GM19455 (cell line): ENCODE measurements around the gene CCDC60.

Source experiments
- ATAC-seq: cut with Tn5 transposase; IDR thresholded peaks from one replicate; pipeline ENCODE4 v1.9.1; 2021; ENCODE audit not compliant: unreplicated experiment

CCDC60 gene

GRCh38 chr12:119383206-119383605, 48.7 kb downstream of the CCDC60 start:
- no peak for ATAC-seq

GRCh38 chr12:119384340-119384739, 49.8 kb downstream of the CCDC60 start:
- ATAC-seq: no peak

GRCh38 chr12:119385659-119386058, 51.1 kb downstream of the CCDC60 start:
- no peak for ATAC-seq

GRCh38 chr12:119389687-119390086, 55.2 kb downstream of the CCDC60 start:
- ATAC-seq: no peak

- no peak for ATAC-seq
These were observed 57.1 kb downstream of the CCDC60 start for GRCh38 chr12:119391673-119392072.

- ATAC-seq: no peak
These were observed 59.1 kb downstream of the CCDC60 start for GRCh38 chr12:119393677-119394076.

GRCh38 chr12:119397540-119397939, 63.0 kb downstream of the CCDC60 start:
- no peak for ATAC-seq

GRCh38 chr12:119398190-119398589, 63.7 kb downstream of the CCDC60 start:
- ATAC-seq: no peak

- no peak for ATAC-seq
These were observed 64.8 kb downstream of the CCDC60 start for GRCh38 chr12:119399301-119399700.

- no peak for ATAC-seq
These were observed 71.8 kb downstream of the CCDC60 start for GRCh38 chr12:119406308-119406707.

- ATAC-seq: no peak
These were observed 72.3 kb downstream of the CCDC60 start for GRCh38 chr12:119406811-119407210.

GRCh38 chr12:119409043-119409442, 74.5 kb downstream of the CCDC60 start:
- no peak for ATAC-seq

GRCh38 chr12:119410396-119410795, 75.9 kb downstream of the CCDC60 start:
- no peak for ATAC-seq

- ATAC-seq: no peak
These were observed 77.8 kb downstream of the CCDC60 start for GRCh38 chr12:119412306-119412705.

- no peak for ATAC-seq
These were observed 78.6 kb downstream of the CCDC60 start for GRCh38 chr12:119412811-119413794.

GRCh38 chr12:119415714-119416113, 81.2 kb downstream of the CCDC60 start:
- ATAC-seq: no peak

GRCh38 chr12:119417440-119417839, 82.9 kb downstream of the CCDC60 start:
- no peak for ATAC-seq

- no peak for ATAC-seq
These were observed 84.9 kb downstream of the CCDC60 start for GRCh38 chr12:119419381-119419780.

GRCh38 chr12:119423285-119423684, 88.8 kb downstream of the CCDC60 start:
- ATAC-seq: no peak

GRCh38 chr12:119425623-119426022, 91.1 kb downstream of the CCDC60 start:
- no peak for ATAC-seq

GRCh38 chr12:119431151-119431550, 96.6 kb downstream of the CCDC60 start:
- no peak for ATAC-seq

- no peak for ATAC-seq
These were observed 98.4 kb downstream of the CCDC60 start for GRCh38 chr12:119432949-119433348.
